ENCODE data around the gene PANK1.

The PANK1 gene

GRCh38 chr10:89627830-89628229 lies 17.2 kb downstream of the PANK1 start:
- Histone ChIP-seq H3K27ac (no peak overlapping the region), H3K36me3 (ENCODE audit: insufficient read depth) (no peaks in the 10 kb centered on the region), H2AFZ (ENCODE audit: low read depth) (no peak overlapping the region), H3K79me2 (ENCODE audit: insufficient read depth, low read depth) (0 out of 2 replicates have a peak, but pooled peaks cover 3% of the 10 kb centered on the region), H3K4me3 (IDR thresholded peaks at IDR 0.05; ENCODE audit: insufficient read depth, low read depth, low read length) (no peak overlapping the region), H3K9ac (no peak overlapping the region), H3K4me1 (ENCODE audit: low read depth, poor library complexity, severe bottlenecking) (no peaks in the 10 kb centered on the region), H4K20me1 (ENCODE audit: insufficient read depth) (no peaks in the 10 kb centered on the region), H3K4me2 (no peak overlapping the region), H3K27me3 (ENCODE audit: insufficient read depth, low read depth) (no peaks in the 10 kb centered on the region)
- no peak for TF ChIP-seq CTCF (conservative IDR thresholded peaks at IDR 0.05; ENCODE audit: low read depth, low read length)

GRCh38 chr10:89625041-89625765 lies 19.8 kb downstream of the PANK1 start:
- TF ChIP-seq CTCF (conservative IDR thresholded peaks at IDR 0.05; ENCODE audit: low read depth, low read length) = no peak
- no peak overlapping the region for H3K27ac ChIP-seq
- no peak overlapping the region for H2AFZ ChIP-seq (ENCODE audit: low read depth)

GRCh38 chr10:89624020-89624419 lies 21.0 kb downstream of the PANK1 start:
- H3K9ac ChIP-seq = no peak overlapping the region
- no peak overlapping the region for H2AFZ ChIP-seq (ENCODE audit: low read depth)
- no peak overlapping the region for H3K4me2 ChIP-seq
- 0 out of 2 replicates have a peak, but pooled peaks cover 3% of the 10 kb centered on the region for H3K79me2 ChIP-seq (ENCODE audit: insufficient read depth, low read depth)
- no peak overlapping the region for H3K4me3 ChIP-seq (IDR thresholded peaks at IDR 0.05; ENCODE audit: insufficient read depth, low read depth, low read length)
- H3K27me3 ChIP-seq (ENCODE audit: insufficient read depth, low read depth) = no peaks in the 10 kb centered on the region
- TF ChIP-seq CTCF (conservative IDR thresholded peaks at IDR 0.05; ENCODE audit: low read depth, low read length) = no peak
- H3K27ac ChIP-seq = no peak overlapping the region
- H3K36me3 ChIP-seq (ENCODE audit: insufficient read depth) = no peaks in the 10 kb centered on the region
- H3K4me1 ChIP-seq (ENCODE audit: low read depth, poor library complexity, severe bottlenecking) = peaks cover 2% of the 10 kb centered on the region
- H4K20me1 ChIP-seq (ENCODE audit: insufficient read depth) = no peaks in the 10 kb centered on the region

More at GRCh38 chr10:89625041-89625765, 19.8 kb downstream of the PANK1 start:
- H4K20me1 ChIP-seq (ENCODE audit: insufficient read depth) = no peaks in the 10 kb centered on the region
- no peak overlapping the region for H3K4me3 ChIP-seq (IDR thresholded peaks at IDR 0.05; ENCODE audit: insufficient read depth, low read depth, low read length)
- 0 out of 2 replicates have a peak, but pooled peaks cover 3% of the 10 kb centered on the region for H3K79me2 ChIP-seq (ENCODE audit: insufficient read depth, low read depth)
- H3K9ac ChIP-seq = no peak overlapping the region
- no peaks in the 10 kb centered on the region for H3K27me3 ChIP-seq (ENCODE audit: insufficient read depth, low read depth)
- H3K36me3 ChIP-seq (ENCODE audit: insufficient read depth) = no peaks in the 10 kb centered on the region
- H3K4me1 ChIP-seq (ENCODE audit: low read depth, poor library complexity, severe bottlenecking) = peaks cover 2% of the 10 kb centered on the region
- H3K4me2 ChIP-seq = no peak overlapping the region

GRCh38 chr10:89622151-89622550 lies 22.9 kb downstream of the PANK1 start:
- TF ChIP-seq CTCF (conservative IDR thresholded peaks at IDR 0.05; ENCODE audit: low read depth, low read length) = no peak
- Histone ChIP-seq H3K36me3 (ENCODE audit: insufficient read depth) (no peaks in the 10 kb centered on the region), H4K20me1 (ENCODE audit: insufficient read depth) (no peaks in the 10 kb centered on the region), H3K27ac (no peak overlapping the region), H3K4me1 (ENCODE audit: low read depth, poor library complexity, severe bottlenecking) (peaks cover 2% of the 10 kb centered on the region), H2AFZ (ENCODE audit: low read depth) (no peak overlapping the region), H3K27me3 (ENCODE audit: insufficient read depth, low read depth) (no peaks in the 10 kb centered on the region), H3K9ac (no peak overlapping the region), H3K4me3 (IDR thresholded peaks at IDR 0.05; ENCODE audit: insufficient read depth, low read depth, low read length) (no peak overlapping the region), H3K4me2 (no peak overlapping the region), H3K79me2 (ENCODE audit: insufficient read depth, low read depth) (0 out of 2 replicates have a peak, but pooled peaks cover 3% of the 10 kb centered on the region)

All from KMS-11 (cell line).